Activated naive CD4-positive, alpha-beta T cell treated with anti-CD3 and anti-CD28 coated beads, Interleukin-2, amount 50 U/mL, for 24 hours (primary cell): ENCODE measurements around the gene GALNT17.
"Not testable (repeated sequence)": the region's sequence is repeated elsewhere in the genome, so short reads cannot be mapped to it uniquely, and the experiment has no call there.

Experiments
- H3K27ac Mint-ChIP-seq: one replicate; pipeline ENCODE4 v1.8.0; 2021; ENCODE audit warnings: mild to moderate bottlenecking, mixed read lengths
- H3K27me3 Mint-ChIP-seq: one replicate; pipeline ENCODE4 v1.8.0; 2021; ENCODE audit warnings: mixed read lengths
- H3K36me3 Mint-ChIP-seq: one replicate; pipeline ENCODE4 v1.8.0; 2021; ENCODE audit warnings: mixed read lengths
- H3K4me1 Mint-ChIP-seq: one replicate; pipeline ENCODE4 v1.8.0; 2021; ENCODE audit warnings: mixed read lengths
- H3K4me3 Mint-ChIP-seq: one replicate; pipeline ENCODE4 v1.8.0; 2021; ENCODE audit warnings: mild to moderate bottlenecking, mixed read lengths
- H3K9me3 Mint-ChIP-seq: one replicate; pipeline ENCODE4 v1.8.0; 2021; ENCODE audit warnings: mixed read lengths

GALNT17 gene

DNA sequence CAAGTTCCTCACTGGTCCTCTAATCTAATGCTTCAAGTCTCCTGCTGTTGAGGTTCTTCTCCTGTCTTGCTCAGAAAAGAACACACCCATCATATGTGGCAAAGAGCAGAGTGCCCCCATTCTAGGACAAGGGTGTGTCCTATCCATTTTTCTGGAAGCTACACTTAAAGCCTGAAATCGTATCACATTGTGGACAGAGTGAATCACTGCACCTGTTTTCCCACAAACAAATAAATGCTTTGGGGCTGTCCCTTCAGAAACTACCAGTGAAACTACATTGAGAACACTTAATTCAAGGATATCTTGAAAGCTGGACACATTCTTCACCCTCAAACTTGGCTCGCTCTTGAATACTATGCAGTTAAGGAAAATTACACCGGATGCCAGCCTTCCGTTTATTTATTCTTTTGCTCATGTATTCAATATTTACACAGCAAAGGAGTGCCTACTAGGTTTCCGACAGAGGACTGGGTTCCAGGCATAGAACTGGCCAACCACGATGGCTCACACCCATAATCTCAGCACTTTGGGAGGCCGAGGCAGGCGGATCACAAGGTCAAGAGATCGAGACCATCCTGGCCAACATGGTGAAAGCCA lies 473.0 kb downstream of the GALNT17 start:
- Mint-ChIP-seq H3K27ac (no peak overlapping the region), H3K9me3 (peaks cover 27% of the 10 kb centered on the region), H3K4me1 (no peaks in the 10 kb centered on the region), H3K4me3 (no peak overlapping the region), H3K27me3 (peaks cover 3% of the 10 kb centered on the region), H3K36me3 (no peaks in the 10 kb centered on the region)

DNA sequence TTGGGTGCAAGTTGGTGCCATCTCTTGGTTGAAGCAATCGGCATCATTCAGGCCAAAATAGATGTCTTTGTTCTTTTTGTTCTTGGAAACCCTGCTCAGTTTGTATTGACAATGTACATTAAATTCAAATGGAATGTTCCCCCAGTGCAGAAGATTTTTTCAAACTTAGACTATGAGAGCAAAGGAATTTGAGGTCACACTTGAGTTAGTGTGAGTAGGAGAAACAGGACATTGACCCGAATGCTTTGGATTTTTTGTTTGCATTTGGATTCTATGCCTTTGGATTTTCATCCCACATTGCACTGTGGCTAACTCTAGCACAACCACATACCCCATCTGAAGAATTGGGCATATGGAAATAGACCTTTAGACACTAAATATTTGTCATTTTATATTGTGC lies 480.0 kb downstream of the GALNT17 start:
- Mint-ChIP-seq H3K27me3 (no peaks in the 10 kb centered on the region), H3K9me3 (peaks cover 19% of the 10 kb centered on the region), H3K27ac (no peak overlapping the region)

DNA sequence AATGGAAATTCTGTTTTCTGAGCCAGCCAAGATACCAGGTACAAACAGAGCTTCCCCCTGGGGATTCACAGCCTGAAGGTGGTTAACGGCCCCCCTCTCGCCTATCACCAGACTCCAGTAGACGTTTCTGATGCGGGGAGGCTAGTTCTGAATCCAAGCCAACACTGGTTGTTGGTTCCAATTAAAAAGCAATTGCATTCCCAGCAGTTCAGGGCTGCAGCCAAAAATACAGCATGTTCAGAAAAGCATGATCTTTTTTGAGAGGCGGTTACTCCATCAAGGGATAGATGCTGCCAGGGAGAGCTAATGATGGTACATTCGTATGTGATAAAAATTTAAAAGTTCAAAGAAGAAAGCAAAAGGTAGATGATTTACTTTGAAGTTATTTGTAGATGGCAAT lies 481.0 kb downstream of the GALNT17 start:
- peaks cover 9% of the 10 kb centered on the region for H3K9me3 Mint-ChIP-seq
- H3K4me1 Mint-ChIP-seq = no peaks in the 10 kb centered on the region
- H3K36me3 Mint-ChIP-seq = no peaks in the 10 kb centered on the region
- no peaks in the 10 kb centered on the region for H3K27me3 Mint-ChIP-seq
- no peak overlapping the region for H3K4me3 Mint-ChIP-seq
- H3K27ac Mint-ChIP-seq = no peak overlapping the region

More for the DNA sequence above, 480.0 kb downstream of the GALNT17 start:
- H3K36me3 Mint-ChIP-seq = no peaks in the 10 kb centered on the region
- H3K4me1 Mint-ChIP-seq = no peaks in the 10 kb centered on the region
- H3K4me3 Mint-ChIP-seq = no peak overlapping the region

DNA sequence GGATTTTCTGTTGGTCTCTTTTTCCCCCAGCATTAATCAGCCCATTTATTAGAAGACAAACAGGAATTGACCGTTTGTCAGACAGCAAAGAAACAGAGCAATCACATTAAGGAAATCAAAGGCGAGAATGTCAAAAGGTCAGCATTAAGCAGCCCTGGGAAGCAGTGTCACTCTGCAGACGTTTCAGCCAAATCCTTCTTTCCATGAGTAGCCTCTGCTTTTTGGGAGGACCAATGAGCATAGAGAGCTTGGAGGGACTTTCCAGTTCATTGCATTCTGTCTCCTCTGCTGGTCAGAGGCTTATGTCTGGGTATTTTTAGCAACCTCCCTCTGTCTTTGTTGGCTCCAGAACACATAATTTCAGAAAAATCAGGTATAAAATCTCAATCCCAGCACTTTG lies 481.4 kb downstream of the GALNT17 start:
- peaks cover 8% of the 10 kb centered on the region for H3K9me3 Mint-ChIP-seq
- H3K27ac Mint-ChIP-seq = no peak overlapping the region
- no peak overlapping the region for H3K4me3 Mint-ChIP-seq
- H3K27me3 Mint-ChIP-seq = no peaks in the 10 kb centered on the region
- H3K36me3 Mint-ChIP-seq = no peaks in the 10 kb centered on the region
- H3K4me1 Mint-ChIP-seq = no peaks in the 10 kb centered on the region

DNA sequence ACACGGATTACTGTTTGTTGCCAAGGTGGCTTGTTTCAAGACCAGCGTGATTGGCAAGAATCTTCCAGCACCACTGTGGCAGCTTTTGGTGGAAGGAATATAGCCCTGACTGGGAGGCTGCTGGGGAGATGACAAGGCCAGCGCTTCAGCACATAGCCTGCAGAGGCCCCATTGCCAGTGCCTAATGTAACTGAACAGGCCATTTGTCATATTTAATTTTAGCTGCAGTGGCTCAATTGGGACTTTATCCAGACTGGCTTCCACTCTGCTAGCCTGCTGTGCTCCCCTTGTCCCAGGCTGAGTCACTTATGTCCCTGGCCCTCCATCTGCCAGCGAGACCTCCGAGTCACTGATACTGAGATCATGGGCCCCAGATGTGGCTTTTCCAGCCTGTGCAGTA lies 483.1 kb downstream of the GALNT17 start:
- no peak overlapping the region for H3K27ac Mint-ChIP-seq
- H3K27me3 Mint-ChIP-seq = no peaks in the 10 kb centered on the region
- no peak overlapping the region for H3K4me3 Mint-ChIP-seq
- no peaks in the 10 kb centered on the region for H3K36me3 Mint-ChIP-seq
- H3K4me1 Mint-ChIP-seq = no peaks in the 10 kb centered on the region
- peaks cover 13% of the 10 kb centered on the region for H3K9me3 Mint-ChIP-seq

DNA sequence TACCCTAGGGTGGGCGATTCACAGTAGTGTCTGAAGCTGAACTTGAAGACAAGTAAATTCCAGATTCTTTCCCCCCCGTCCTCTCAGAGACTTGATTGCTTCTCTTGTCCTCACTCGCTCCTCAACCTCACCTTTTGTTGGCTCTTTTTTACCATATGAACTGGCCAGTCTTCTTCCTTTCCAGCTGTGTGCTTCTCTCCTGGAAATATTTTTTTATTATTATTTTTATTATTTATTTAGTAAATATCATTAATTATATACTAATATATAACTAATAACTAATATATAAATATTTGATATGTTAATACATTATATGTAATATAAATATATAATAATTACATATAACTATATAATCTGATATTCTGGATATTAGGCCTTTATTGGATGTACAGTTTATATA lies 484.3 kb downstream of the GALNT17 start:
- Mint-ChIP-seq H3K4me3 (no peak overlapping the region), H3K27me3 (no peaks in the 10 kb centered on the region), H3K9me3 (peaks cover 10% of the 10 kb centered on the region), H3K36me3 (no peaks in the 10 kb centered on the region), H3K4me1 (no peaks in the 10 kb centered on the region), H3K27ac (no peak overlapping the region)

DNA sequence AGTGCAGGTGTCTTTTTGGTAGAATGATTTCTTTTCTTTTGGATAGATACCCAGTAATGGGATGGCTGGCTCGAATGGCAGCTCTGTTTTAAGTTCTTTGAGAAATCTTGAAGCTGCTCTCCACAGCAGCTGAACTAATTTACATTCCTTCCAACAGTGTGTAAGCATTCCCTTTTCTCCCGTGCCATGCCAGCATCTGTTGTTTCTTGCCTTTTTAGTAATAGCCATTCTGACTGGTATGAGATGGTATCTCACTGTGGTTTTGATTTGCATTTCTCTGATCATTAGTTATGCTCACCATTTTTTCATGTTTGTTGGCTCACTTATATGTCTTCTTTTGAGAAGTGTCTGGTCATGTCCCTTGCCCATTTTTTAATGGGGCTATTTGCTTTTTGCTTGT lies 486.3 kb downstream of the GALNT17 start:
- H3K4me1 Mint-ChIP-seq = no peaks in the 10 kb centered on the region
- no peaks in the 10 kb centered on the region for H3K27me3 Mint-ChIP-seq
- H3K36me3 Mint-ChIP-seq = no peaks in the 10 kb centered on the region
- H3K4me3 Mint-ChIP-seq = no peak overlapping the region
- H3K27ac Mint-ChIP-seq = no peak overlapping the region
- peaks cover 5% of the 10 kb centered on the region for H3K9me3 Mint-ChIP-seq

DNA sequence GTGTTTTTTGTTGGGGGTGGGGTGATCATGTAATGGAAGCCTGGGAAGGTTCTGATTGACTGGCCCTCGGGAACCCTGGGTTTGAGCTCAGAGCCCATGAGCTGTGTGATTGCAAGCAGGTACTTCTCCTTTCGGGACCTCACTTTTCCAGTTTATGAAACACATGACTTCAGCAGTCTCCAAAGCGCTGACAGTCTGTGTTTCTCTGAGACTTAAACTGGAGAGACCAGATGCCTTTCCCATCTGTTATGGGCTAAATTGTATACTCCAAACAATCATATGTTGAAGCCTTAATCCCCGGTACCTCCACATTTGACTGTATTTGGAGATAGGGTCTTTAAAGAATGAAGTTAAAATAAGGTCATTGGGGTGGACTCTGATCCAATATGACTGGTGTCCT lies 493.6 kb downstream of the GALNT17 start:
- Mint-ChIP-seq H3K27me3 (no peaks in the 10 kb centered on the region), H3K36me3 (no peaks in the 10 kb centered on the region)

DNA sequence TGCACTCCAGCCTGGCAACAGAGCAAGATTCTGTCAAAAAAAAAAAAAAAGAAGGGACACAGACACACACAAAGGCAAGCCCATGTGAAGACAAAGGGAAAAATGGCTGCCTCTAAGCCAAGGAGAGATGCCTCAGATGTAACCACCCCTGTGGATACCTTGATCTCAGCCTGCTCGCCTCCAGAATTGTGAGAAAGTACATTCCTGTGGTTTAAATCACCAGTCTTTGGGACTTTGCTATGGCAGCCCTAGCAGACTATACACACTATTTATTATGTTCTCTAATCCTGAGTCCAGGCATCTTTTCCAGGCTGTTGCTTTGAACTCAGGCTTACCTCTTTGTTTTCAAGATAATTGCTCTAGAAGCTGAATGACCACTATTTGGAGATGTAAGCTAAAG lies 494.3 kb downstream of the GALNT17 start:
- Mint-ChIP-seq H3K9me3 (peaks cover 4% of the 10 kb centered on the region), H3K27me3 (no peaks in the 10 kb centered on the region), H3K36me3 (no peaks in the 10 kb centered on the region), H3K27ac (no peak overlapping the region), H3K4me1 (no peaks in the 10 kb centered on the region), H3K4me3 (no peak overlapping the region)

More for the DNA sequence above, 493.6 kb downstream of the GALNT17 start:
- no peak overlapping the region for H3K27ac Mint-ChIP-seq
- H3K9me3 Mint-ChIP-seq = no peaks in the 10 kb centered on the region
- H3K4me3 Mint-ChIP-seq = no peak overlapping the region
- no peaks in the 10 kb centered on the region for H3K4me1 Mint-ChIP-seq

DNA sequence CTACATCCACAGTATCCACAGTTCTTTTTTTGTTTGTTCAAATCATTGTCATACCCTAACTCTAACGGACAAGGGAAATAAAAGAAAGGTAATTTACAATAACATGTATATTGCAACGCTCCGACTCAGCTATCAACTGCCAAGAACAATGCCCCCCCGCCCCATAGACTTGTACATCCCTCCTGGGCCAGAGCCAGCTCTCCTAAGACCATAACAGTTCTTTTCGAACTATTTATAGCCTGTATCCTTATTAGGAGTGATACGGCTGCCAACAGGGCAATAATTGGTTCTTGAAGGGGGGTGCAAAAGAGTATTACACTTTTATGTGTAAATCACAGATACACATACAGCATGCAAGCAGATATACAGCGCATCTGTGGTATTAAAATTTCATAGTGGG lies 495.7 kb downstream of the GALNT17 start:
- Mint-ChIP-seq H3K27me3 (peaks cover 1% of the 10 kb centered on the region), H3K4me3 (no peak overlapping the region), H3K9me3 (peaks cover 4% of the 10 kb centered on the region), H3K4me1 (no peaks in the 10 kb centered on the region), H3K27ac (no peak overlapping the region), H3K36me3 (no peaks in the 10 kb centered on the region)

DNA sequence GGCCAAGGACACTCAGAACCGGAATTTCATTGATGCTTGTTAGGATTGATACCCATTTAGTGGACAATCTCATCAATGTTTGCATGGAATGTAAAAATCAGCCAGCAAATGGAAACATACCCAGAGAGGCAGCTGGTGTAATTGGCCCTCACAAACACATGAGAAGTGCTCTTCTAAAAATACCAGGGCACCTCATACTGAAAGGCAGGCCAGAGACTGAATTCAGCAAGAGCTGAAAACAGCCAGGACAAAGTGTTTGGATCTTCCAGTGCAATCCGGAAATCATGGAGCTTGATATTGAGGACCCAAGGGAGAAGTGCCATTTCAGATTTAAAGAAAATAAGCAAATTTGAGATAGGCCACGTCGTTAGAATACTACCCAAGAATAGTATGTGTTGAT lies 498.6 kb downstream of the GALNT17 start:
- Mint-ChIP-seq H3K4me1 (no peaks in the 10 kb centered on the region), H3K4me3 (no peak overlapping the region), H3K9me3 (peaks cover 4% of the 10 kb centered on the region), H3K27me3 (peaks cover 1% of the 10 kb centered on the region), H3K36me3 (no peaks in the 10 kb centered on the region), H3K27ac (no peak overlapping the region)

DNA sequence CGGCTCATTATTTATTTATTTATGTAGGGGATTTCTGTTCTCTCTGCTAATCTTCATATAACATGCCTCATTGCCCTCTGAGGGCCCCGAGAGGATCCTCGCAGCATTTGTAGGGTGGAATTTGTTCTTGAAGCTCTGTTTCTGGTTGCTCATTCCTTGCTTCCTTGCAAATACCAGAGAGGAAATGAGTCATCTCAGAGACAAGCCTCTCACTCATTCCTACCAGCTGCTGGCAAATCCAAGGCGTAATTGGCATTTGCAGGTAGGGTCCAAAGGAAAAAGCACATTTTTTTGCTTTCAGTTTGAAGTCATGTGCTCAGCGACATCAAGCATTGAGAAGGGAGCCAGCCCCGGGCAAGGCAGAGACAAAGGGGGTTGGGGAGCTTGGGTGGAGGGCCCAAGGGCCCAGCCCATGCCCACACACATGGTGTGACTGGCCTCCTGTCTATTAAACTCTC lies 501.6 kb downstream of the GALNT17 start:
- Mint-ChIP-seq H3K27me3 (peaks cover 1% of the 10 kb centered on the region), H3K4me1 (no peaks in the 10 kb centered on the region), H3K27ac (no peak overlapping the region), H3K9me3 (peaks cover 4% of the 10 kb centered on the region), H3K4me3 (no peak overlapping the region), H3K36me3 (no peaks in the 10 kb centered on the region)

DNA sequence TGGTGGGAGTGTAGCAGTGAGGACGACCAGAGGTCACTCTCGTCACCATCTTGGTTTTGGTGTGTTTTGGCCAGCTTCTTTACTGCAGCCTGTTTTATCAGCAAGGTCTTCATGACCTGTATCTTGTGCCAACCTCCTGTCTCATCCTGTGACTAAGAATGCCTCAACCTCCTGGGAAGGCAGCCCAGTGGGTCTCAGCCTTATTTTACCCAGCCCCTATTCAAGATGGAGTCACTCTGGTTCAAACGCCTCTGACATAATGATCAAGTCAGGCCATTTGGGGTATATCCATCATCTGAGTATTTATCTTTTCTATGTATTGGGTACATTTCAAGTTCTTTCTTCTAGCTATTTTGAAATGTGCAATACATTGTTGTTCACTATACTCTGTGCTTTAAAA lies 503.9 kb downstream of the GALNT17 start:
- not testable (repeated sequence) for H3K9me3 Mint-ChIP-seq, H3K4me1 Mint-ChIP-seq, H3K27ac Mint-ChIP-seq, H3K36me3 Mint-ChIP-seq, H3K27me3 Mint-ChIP-seq, H3K4me3 Mint-ChIP-seq

DNA sequence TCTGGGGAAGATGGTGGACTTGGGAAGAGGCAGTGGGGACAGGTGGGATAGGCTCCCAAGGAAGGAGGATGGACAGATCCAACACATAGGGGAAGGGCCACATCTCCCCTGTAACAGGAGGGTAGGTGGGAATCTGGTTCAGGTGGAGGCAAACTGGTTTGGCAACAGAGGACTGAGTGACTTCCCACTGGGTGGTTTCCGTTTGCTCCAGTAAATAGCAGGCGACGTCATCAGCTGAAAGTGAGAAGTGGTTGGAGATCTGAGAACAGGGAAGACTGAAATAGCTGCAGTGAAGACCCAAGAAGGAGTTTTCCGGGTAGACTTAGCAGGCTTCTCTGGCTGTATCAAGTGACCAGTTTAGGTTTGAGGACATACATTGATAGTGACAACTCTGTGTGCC lies 504.4 kb downstream of the GALNT17 start:
- Mint-ChIP-seq H3K27me3 (peaks cover 1% of the 10 kb centered on the region), H3K4me1 (no peaks in the 10 kb centered on the region), H3K4me3 (no peak overlapping the region), H3K36me3 (no peaks in the 10 kb centered on the region), H3K9me3 (no peaks in the 10 kb centered on the region), H3K27ac (no peak overlapping the region)

DNA sequence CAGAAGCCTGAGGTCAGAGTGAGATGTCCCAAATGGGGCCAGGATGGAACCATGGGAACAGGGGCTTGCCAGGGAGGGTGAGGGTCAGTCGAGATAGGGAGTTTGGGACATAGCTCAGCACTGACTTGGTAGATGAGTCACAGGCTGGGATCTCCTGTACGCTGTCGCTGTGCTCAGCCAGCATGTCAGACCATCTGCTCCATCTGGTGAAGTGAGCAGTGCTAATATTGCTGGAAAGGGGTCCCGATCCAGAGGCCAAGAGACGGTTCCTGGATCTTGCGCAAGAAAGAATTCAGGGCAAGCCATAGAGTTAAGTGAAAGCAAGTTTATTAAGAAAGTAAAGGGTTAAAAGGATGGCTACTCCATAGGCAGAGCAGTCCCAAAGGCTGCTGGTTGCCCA lies 505.6 kb downstream of the GALNT17 start:
- Mint-ChIP-seq H3K36me3 (no peaks in the 10 kb centered on the region), H3K9me3 (no peaks in the 10 kb centered on the region), H3K4me1 (no peaks in the 10 kb centered on the region), H3K4me3 (no peak overlapping the region), H3K27ac (no peak overlapping the region), H3K27me3 (no peaks in the 10 kb centered on the region)

DNA sequence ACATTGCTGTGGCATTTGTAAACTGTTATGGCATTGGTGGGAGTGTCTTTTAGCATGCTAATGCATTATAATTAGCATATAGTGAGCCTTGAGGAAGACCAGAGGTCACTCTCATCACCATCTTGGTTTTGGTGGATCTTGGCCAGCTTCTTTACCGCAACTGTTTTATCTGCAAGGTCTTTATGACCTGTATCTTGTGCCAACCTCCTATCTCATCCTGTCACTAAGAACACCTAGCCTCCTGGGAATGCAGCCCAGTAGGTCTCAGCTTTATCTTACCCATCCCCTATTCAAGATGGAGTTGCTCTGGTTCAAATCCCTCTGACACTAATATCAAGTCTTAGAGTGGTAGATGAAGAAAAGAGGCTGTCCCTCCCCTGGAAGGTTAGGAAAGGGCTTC lies 506.2 kb downstream of the GALNT17 start:
- Mint-ChIP-seq H3K9me3 (no peaks in the 10 kb centered on the region), H3K36me3 (no peaks in the 10 kb centered on the region), H3K4me1 (no peaks in the 10 kb centered on the region), H3K27ac (no peak overlapping the region), H3K27me3 (no peaks in the 10 kb centered on the region), H3K4me3 (no peak overlapping the region)

DNA sequence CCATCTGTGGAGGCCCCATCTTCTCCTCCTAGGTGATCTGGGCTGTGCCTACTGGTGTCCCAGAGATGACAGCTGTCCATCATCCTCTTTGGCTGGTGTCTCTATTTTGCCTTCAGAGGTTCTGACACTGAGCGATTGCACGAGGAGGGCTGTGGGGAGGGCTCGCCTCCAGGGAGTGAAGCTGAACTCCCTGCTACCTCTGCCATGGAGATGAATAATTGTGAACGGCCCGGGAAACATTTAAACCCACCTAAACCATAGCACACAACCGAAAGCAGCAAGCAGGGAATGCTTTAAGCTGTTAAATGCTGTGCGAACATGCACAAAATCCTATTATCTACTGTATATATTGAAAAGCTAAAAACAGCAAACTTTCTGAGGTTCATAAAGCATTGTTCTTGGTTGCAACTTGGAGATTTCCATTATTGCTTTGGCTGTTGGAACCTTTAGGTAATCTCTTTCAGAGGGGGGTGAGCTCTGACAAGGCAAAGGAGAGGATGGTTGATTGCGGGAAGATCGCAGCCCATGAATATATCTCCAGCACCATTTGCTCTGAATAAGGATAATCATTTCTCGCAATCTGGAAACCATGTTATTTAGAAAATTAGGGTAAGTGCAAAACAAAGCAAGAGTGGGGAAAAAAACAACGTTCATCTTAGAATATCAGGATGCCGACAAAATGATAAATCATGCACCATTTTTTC lies 507.6 kb downstream of the GALNT17 start:
- Mint-ChIP-seq H3K4me3 (no peak overlapping the region), H3K27me3 (no peaks in the 10 kb centered on the region), H3K9me3 (no peaks in the 10 kb centered on the region), H3K27ac (no peak overlapping the region), H3K36me3 (no peaks in the 10 kb centered on the region), H3K4me1 (no peaks in the 10 kb centered on the region)
